ENCODE results near the gene SH3PXD2A. TPM values are rescaled to one million over a fixed set of nuclear protein-coding genes. Genes with fewer than 3 reads are reported as not detected.

SH3PXD2A gene
- total RNA-seq, 1 experiment from 2014 or later, result 4.5 TPM

DNA sequence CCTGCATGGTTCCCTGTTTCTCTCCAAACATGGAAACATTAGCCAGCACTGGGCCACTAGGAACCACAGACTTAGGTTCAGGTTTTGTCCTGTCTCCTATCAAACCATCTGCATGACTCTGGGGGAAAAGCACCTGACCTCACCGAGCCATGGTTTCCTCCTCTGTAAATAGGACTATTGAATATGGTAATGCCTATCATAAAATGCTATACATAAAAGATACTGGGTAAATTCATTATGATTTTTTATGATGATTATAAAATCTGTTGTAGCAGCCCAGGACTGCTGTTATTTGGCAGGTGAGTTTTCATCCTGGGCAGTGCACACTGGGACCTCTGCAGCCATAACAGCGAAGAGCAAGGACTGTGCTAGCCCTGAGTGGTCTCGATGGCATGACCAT is 131.8 kb downstream of the SH3PXD2A start:
- Histone ChIP-seq H3K4me2 (ENCODE audit: insufficient read depth, insufficient read length, low read length) (no peak overlapping the region), H4K91ac (ENCODE audit: insufficient read length, low read depth, low read length) (no peak overlapping the region), H2BK120ac (ENCODE audit: low read depth, low read length, poor library complexity, severe bottlenecking) (no peak overlapping the region), H3K9me3 (ENCODE audit: control insufficient read depth, low read depth, low read length) (no peaks in the 10 kb centered on the region), H4K20me1 (ENCODE audit: control insufficient read depth, insufficient read depth, insufficient read length) (no peaks in the 10 kb centered on the region), H3K14ac (ENCODE audit: insufficient read depth, low read length) (no peak overlapping the region), H2AFZ (ENCODE audit: low read length) (no peak overlapping the region), H3K23ac (ENCODE audit: insufficient read length, low read depth, low read length) (no peak overlapping the region), H3K79me1 (ENCODE audit: insufficient read depth, low read depth, low read length, poor library complexity, severe bottlenecking) (no peaks in the 10 kb centered on the region), H2AK5ac (ENCODE audit: insufficient read length, low read length) (no peak overlapping the region), H2BK20ac (ENCODE audit: low read depth, low read length, poor library complexity, severe bottlenecking) (no peak overlapping the region), H2BK5ac (ENCODE audit: insufficient read length, low read length) (no peak overlapping the region), H3T11ph (ENCODE audit: low read length) (no peak overlapping the region), H4K8ac (replicated peaks; ENCODE audit: insufficient read length, low read depth, low read length) (no peak overlapping the region), H4K5ac (ENCODE audit: insufficient read length, low read depth, low read length) (no peak overlapping the region), H3K23me2 (ENCODE audit: insufficient read length, low read depth, low read length, poor library complexity, severe bottlenecking) (no peaks in the 10 kb centered on the region), H2BK12ac (ENCODE audit: insufficient read length, low read depth, low read length) (no peak overlapping the region), H2BK15ac (ENCODE audit: low read depth, low read length) (no peak overlapping the region), H3K9ac (ENCODE audit: extremely low read depth, insufficient read length, low read length) (no peak overlapping the region), H3K4ac (ENCODE audit: low read depth, low read length) (no peak overlapping the region), H3K27ac (ENCODE audit: insufficient read length, low read depth, low read length) (no peak overlapping the region), H3K27me3 (ENCODE audit: insufficient read depth, low read length) (no peaks in the 10 kb centered on the region), H3K4me1 (ENCODE audit: insufficient read depth, low read length) (no peaks in the 10 kb centered on the region), H3K79me2 (ENCODE audit: insufficient read depth, low read length) (no peaks in the 10 kb centered on the region), H3K56ac (ENCODE audit: insufficient read length, low read depth, low read length) (no peak overlapping the region), H3K18ac (ENCODE audit: insufficient read length, low read depth, low read length) (no peak overlapping the region)
- no CpG with 5 or more reads among the region's 3 CpGs for WGBS (ENCODE audit: extremely low coverage, insufficient read length, low lambda C conversion rate)
- Mint-ChIP-seq H3K4me1 (peaks cover 2 to 9% of the 10 kb centered on the region in 2 experiments; a peak in 3 of 4 replicates), H3K27me3 (ENCODE audit: low read depth) (no peaks in the 10 kb centered on the region), H3K4me3 (no peak overlapping the region), H3K27ac (no peak overlapping the region), H3K36me3 (ENCODE audit: insufficient read depth in 1 of 3, low read depth in 3 of 3) (no peaks in the 10 kb centered on the region), H3K9me3 (no peaks in the 10 kb centered on the region; a peak in 1 of 5 replicates)
- TF ChIP-seq, protein P1, sequence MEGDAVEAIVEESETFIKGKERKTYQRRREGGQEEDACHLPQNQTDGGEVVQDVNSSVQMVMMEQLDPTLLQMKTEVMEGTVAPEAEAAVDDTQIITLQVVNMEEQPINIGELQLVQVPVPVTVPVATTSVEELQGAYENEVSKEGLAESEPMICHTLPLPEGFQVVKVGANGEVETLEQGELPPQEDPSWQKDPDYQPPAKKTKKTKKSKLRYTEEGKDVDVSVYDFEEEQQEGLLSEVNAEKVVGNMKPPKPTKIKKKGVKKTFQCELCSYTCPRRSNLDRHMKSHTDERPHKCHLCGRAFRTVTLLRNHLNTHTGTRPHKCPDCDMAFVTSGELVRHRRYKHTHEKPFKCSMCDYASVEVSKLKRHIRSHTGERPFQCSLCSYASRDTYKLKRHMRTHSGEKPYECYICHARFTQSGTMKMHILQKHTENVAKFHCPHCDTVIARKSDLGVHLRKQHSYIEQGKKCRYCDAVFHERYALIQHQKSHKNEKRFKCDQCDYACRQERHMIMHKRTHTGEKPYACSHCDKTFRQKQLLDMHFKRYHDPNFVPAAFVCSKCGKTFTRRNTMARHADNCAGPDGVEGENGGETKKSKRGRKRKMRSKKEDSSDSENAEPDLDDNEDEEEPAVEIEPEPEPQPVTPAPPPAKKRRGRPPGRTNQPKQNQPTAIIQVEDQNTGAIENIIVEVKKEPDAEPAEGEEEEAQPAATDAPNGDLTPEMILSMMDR (conservative IDR thresholded peaks at IDR 0.05), result no peak
- DNase-seq, result no peak

Data from H9 (cell line).